ENCODE measurements around the gene GHDC.

GHDC gene

GRCh38 chr17:42169351-42169750, 24.9 kb downstream of the GHDC start:
- H2BK5ac ChIP-seq (ENCODE audit: low read length): no peak overlapping the region
- peak overlapping the region; percentile 55 for H3K23ac ChIP-seq (ENCODE audit: low read depth, low read length, poor library complexity)
- H3K4me2 ChIP-seq (ENCODE audit: insufficient read depth, low read length, poor library complexity, severe bottlenecking): no peak overlapping the region
- H2AK5ac ChIP-seq (ENCODE audit: low read depth, low read length): peak overlapping the region; percentile 79
- H2BK120ac ChIP-seq (ENCODE audit: low read depth, low read length): no peak overlapping the region
- no peak overlapping the region for H3K4me3 ChIP-seq (ENCODE audit: low read length in 2 of 2)
- WGBS, 2 donors (ENCODE audit: extremely low coverage in 2 of 2, insufficient read length in 2 of 2, insufficient replicate concordance in 1 of 2): no CpG with 5 or more reads among the region's 29 CpGs
- H3K14ac ChIP-seq (ENCODE audit: low read length): peak overlapping the region; percentile 38
- H3K27ac ChIP-seq (replicated peaks; ENCODE audit: low read length): no peak overlapping the region
- H2AFZ ChIP-seq (ENCODE audit: low read length): no peak overlapping the region
- peak overlapping the region; percentile 30 for H3K9ac ChIP-seq (ENCODE audit: low read depth, low read length, poor library complexity)
- peak overlapping the region; percentile 23 for H3K4ac ChIP-seq (ENCODE audit: low read length)
- no peak overlapping the region for H4K91ac ChIP-seq (ENCODE audit: low read depth, low read length, poor library complexity)
- H3K79me1 ChIP-seq (ENCODE audit: low read depth, low read length): peaks cover 6% of the 10 kb centered on the region
- no peak for DNase-seq (ENCODE audit: low spot score)
- peaks cover 0 to 37% (median 0%) of the 10 kb centered on the region in 3 experiments for H3K27me3 ChIP-seq (ENCODE audit: control insufficient read depth in 3 of 3, insufficient read depth in 3 of 3, low read depth in 1 of 3, low read length in 3 of 3)
- peaks cover 0 to 1% of the 10 kb centered on the region in 2 donors for H3K9me3 ChIP-seq (replicated peaks in 1 of 2; ENCODE audit: control insufficient read depth in 2 of 2, insufficient read depth in 1 of 2, low read depth in 1 of 2, low read length in 2 of 2)
- H3K18ac ChIP-seq (ENCODE audit: low read length): peak overlapping the region; percentile 48
- H4K8ac ChIP-seq (ENCODE audit: low read depth, low read length): no peak overlapping the region
- H3K36me3 ChIP-seq (replicated peaks in 1 of 2; ENCODE audit: control insufficient read depth in 2 of 2, insufficient read depth in 2 of 2, low read length in 2 of 2): no peaks in the 10 kb centered on the region
- peaks cover 0 to 1% of the 10 kb centered on the region in 2 donors for H3K4me1 ChIP-seq (ENCODE audit: control insufficient read depth in 2 of 2, insufficient read depth in 1 of 2, low read depth in 1 of 2, low read length in 2 of 2)
- no peak overlapping the region for H2BK15ac ChIP-seq (ENCODE audit: low read length)
- no peak overlapping the region for H2BK12ac ChIP-seq (ENCODE audit: low read length)

- Histone ChIP-seq H2BK120ac (ENCODE audit: low read depth, low read length) (no peak overlapping the region), H2AFZ (ENCODE audit: low read length) (no peak overlapping the region), H3K9me3 (replicated peaks in 1 of 2; ENCODE audit: control insufficient read depth in 2 of 2, insufficient read depth in 1 of 2, low read depth in 1 of 2, low read length in 2 of 2) (peaks cover 0 to 1% of the 10 kb centered on the region in 2 donors), H3K23ac (ENCODE audit: low read depth, low read length, poor library complexity) (no peak overlapping the region), H3K4ac (ENCODE audit: low read length) (peak overlapping the region; percentile 37), H3K27me3 (ENCODE audit: control insufficient read depth in 3 of 3, insufficient read depth in 3 of 3, low read depth in 1 of 3, low read length in 3 of 3) (peaks cover 0 to 36% (median 0%) of the 10 kb centered on the region in 3 experiments), H3K14ac (ENCODE audit: low read length) (no peak overlapping the region), H4K8ac (ENCODE audit: low read depth, low read length) (no peak overlapping the region), H2BK12ac (ENCODE audit: low read length) (no peak overlapping the region), H3K27ac (replicated peaks; ENCODE audit: low read length) (no peak overlapping the region), H3K4me3 (ENCODE audit: low read length in 2 of 2) (no peak overlapping the region), H3K9ac (ENCODE audit: low read depth, low read length, poor library complexity) (no peak overlapping the region), H2AK5ac (ENCODE audit: low read depth, low read length) (no peak overlapping the region), H4K91ac (ENCODE audit: low read depth, low read length, poor library complexity) (no peak overlapping the region), H3K18ac (ENCODE audit: low read length) (no peak overlapping the region), H3K79me1 (ENCODE audit: low read depth, low read length) (peaks cover 6% of the 10 kb centered on the region), H3K36me3 (replicated peaks in 1 of 2; ENCODE audit: control insufficient read depth in 2 of 2, insufficient read depth in 2 of 2, low read length in 2 of 2) (no peaks in the 10 kb centered on the region), H3K4me1 (ENCODE audit: control insufficient read depth in 2 of 2, insufficient read depth in 1 of 2, low read depth in 1 of 2, low read length in 2 of 2) (peaks cover 0 to 1% of the 10 kb centered on the region in 2 donors), H2BK15ac (ENCODE audit: low read length) (no peak overlapping the region), H2BK5ac (ENCODE audit: low read length) (no peak overlapping the region), H3K4me2 (ENCODE audit: insufficient read depth, low read length, poor library complexity, severe bottlenecking) (no peak overlapping the region)
- WGBS, 2 donors (ENCODE audit: extremely low coverage in 2 of 2, insufficient read length in 2 of 2, insufficient replicate concordance in 1 of 2): no CpG with 5 or more reads among the region's 8 CpGs
- DNase-seq (ENCODE audit: low spot score): no peak
Observed at GRCh38 chr17:42167807-42168206, 26.5 kb downstream of the GHDC start.

- Histone ChIP-seq H3K9ac (ENCODE audit: low read depth, low read length, poor library complexity) (no peak overlapping the region), H3K4me3 (ENCODE audit: low read length in 2 of 2) (peak overlapping the region in 1 of 2 donors; percentile 2), H2BK5ac (ENCODE audit: low read length) (no peak overlapping the region), H4K91ac (ENCODE audit: low read depth, low read length, poor library complexity) (no peak overlapping the region), H4K8ac (ENCODE audit: low read depth, low read length) (no peak overlapping the region), H2AK5ac (ENCODE audit: low read depth, low read length) (no peak overlapping the region), H2BK15ac (ENCODE audit: low read length) (no peak overlapping the region), H2AFZ (ENCODE audit: low read length) (no peak overlapping the region), H3K4me1 (ENCODE audit: control insufficient read depth in 2 of 2, insufficient read depth in 1 of 2, low read depth in 1 of 2, low read length in 2 of 2) (peaks cover 0 to 1% of the 10 kb centered on the region in 2 donors), H2BK12ac (ENCODE audit: low read length) (no peak overlapping the region), H3K36me3 (replicated peaks in 1 of 2; ENCODE audit: control insufficient read depth in 2 of 2, insufficient read depth in 2 of 2, low read length in 2 of 2) (no peaks in the 10 kb centered on the region), H3K18ac (ENCODE audit: low read length) (no peak overlapping the region), H2BK120ac (ENCODE audit: low read depth, low read length) (no peak overlapping the region), H3K27me3 (ENCODE audit: control insufficient read depth in 3 of 3, insufficient read depth in 3 of 3, low read depth in 1 of 3, low read length in 3 of 3) (peaks cover 0 to 22% (median 0%) of the 10 kb centered on the region in 3 experiments), H3K27ac (replicated peaks; ENCODE audit: low read length) (no peak overlapping the region), H3K4ac (ENCODE audit: low read length) (no peak overlapping the region), H3K4me2 (ENCODE audit: insufficient read depth, low read length, poor library complexity, severe bottlenecking) (no peak overlapping the region), H3K79me1 (ENCODE audit: low read depth, low read length) (peaks cover 3% of the 10 kb centered on the region), H3K14ac (ENCODE audit: low read length) (no peak overlapping the region), H3K9me3 (replicated peaks in 1 of 2; ENCODE audit: control insufficient read depth in 2 of 2, insufficient read depth in 1 of 2, low read depth in 1 of 2, low read length in 2 of 2) (peaks cover 0 to 1% of the 10 kb centered on the region in 2 donors), H3K23ac (ENCODE audit: low read depth, low read length, poor library complexity) (no peak overlapping the region)
- WGBS, 2 donors (ENCODE audit: extremely low coverage in 2 of 2, insufficient read length in 2 of 2, insufficient replicate concordance in 1 of 2): no CpG with 5 or more reads among the region's 19 CpGs
- no peak for DNase-seq (ENCODE audit: low spot score)
Observed at GRCh38 chr17:42166196-42166763, 28.0 kb downstream of the GHDC start.

GRCh38 chr17:42165751-42166150, 28.5 kb downstream of the GHDC start:
- Histone ChIP-seq H3K9me3 (replicated peaks in 1 of 2; ENCODE audit: control insufficient read depth in 2 of 2, insufficient read depth in 1 of 2, low read depth in 1 of 2, low read length in 2 of 2) (peaks cover 0 to 1% of the 10 kb centered on the region in 2 donors), H3K9ac (ENCODE audit: low read depth, low read length, poor library complexity) (no peak overlapping the region), H3K4ac (ENCODE audit: low read length) (no peak overlapping the region), H2BK120ac (ENCODE audit: low read depth, low read length) (no peak overlapping the region), H4K91ac (ENCODE audit: low read depth, low read length, poor library complexity) (no peak overlapping the region), H3K27ac (replicated peaks; ENCODE audit: low read length) (no peak overlapping the region), H3K23ac (ENCODE audit: low read depth, low read length, poor library complexity) (no peak overlapping the region), H2AK5ac (ENCODE audit: low read depth, low read length) (no peak overlapping the region), H3K18ac (ENCODE audit: low read length) (no peak overlapping the region), H3K36me3 (replicated peaks in 1 of 2; ENCODE audit: control insufficient read depth in 2 of 2, insufficient read depth in 2 of 2, low read length in 2 of 2) (no peaks in the 10 kb centered on the region), H2AFZ (ENCODE audit: low read length) (no peak overlapping the region), H3K4me3 (ENCODE audit: low read length in 2 of 2) (no peak overlapping the region), H2BK15ac (ENCODE audit: low read length) (no peak overlapping the region), H3K79me1 (ENCODE audit: low read depth, low read length) (peaks cover 3% of the 10 kb centered on the region), H4K8ac (ENCODE audit: low read depth, low read length) (no peak overlapping the region), H3K4me2 (ENCODE audit: insufficient read depth, low read length, poor library complexity, severe bottlenecking) (no peak overlapping the region), H3K4me1 (ENCODE audit: control insufficient read depth in 2 of 2, insufficient read depth in 1 of 2, low read depth in 1 of 2, low read length in 2 of 2) (peaks cover 0 to 1% of the 10 kb centered on the region in 2 donors), H3K27me3 (ENCODE audit: control insufficient read depth in 3 of 3, insufficient read depth in 3 of 3, low read depth in 1 of 3, low read length in 3 of 3) (peaks cover 0 to 17% (median 0%) of the 10 kb centered on the region in 3 experiments), H2BK5ac (ENCODE audit: low read length) (no peak overlapping the region), H3K14ac (ENCODE audit: low read length) (no peak overlapping the region), H2BK12ac (ENCODE audit: low read length) (no peak overlapping the region)
- no peak for DNase-seq (ENCODE audit: low spot score)
- WGBS, 2 donors (ENCODE audit: extremely low coverage in 2 of 2, insufficient read length in 2 of 2, insufficient replicate concordance in 1 of 2): no CpG with 5 or more reads among the region's 6 CpGs
